ENCODE results near the gene DUSP7. TPM values are rescaled to one million over a fixed set of nuclear protein-coding genes. Genes with fewer than 3 reads are reported as not detected.

Gene DUSP7
- total and polyA plus RNA-seq, 5 experiments from 2014 or later: 1.8 to 29.0 (median 4.6) TPM

DNA sequence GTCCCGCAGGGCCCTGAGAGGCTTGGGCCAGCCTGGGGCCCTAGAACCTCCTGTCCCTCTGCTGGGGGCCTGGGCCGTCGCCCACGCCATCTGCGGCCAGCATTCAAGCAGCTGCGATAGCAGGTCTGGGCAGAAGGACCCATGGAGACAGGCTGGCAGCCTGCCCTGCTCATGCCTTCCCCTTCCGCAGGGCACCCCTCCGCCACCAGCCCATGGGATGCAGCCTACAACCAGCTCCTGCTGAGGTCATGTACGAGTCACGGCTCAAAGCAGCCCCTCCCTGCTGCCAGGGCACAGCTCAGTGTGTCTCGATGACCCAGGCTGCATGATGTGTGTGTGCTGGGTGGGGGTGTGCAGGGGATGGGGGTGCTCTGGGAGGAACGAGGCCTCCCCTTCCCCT is 27.8 kb downstream of the DUSP7 start:
- ATAC-seq: no peak
- no peak for DNase-seq
- Mint-ChIP-seq H3K27me3 (no peaks in the 10 kb centered on the region), H3K4me3 (no peak overlapping the region), H3K4me1 (peaks cover 0 to 5% (median 2%) of the 10 kb centered on the region in 4 donors), H3K27ac (peak overlapping the region in 1 of 10 donors; percentile 40), H3K36me3 (no peaks in the 10 kb centered on the region), H3K9me3 (no peaks in the 10 kb centered on the region)
- POLR2A ChIA-PET: interaction anchor here (0.6 kb wide), 2 partner anchors 36 to 126 kb away, joined by 3 read pairs; partner anchors contain the start of gene POC1A

DNA sequence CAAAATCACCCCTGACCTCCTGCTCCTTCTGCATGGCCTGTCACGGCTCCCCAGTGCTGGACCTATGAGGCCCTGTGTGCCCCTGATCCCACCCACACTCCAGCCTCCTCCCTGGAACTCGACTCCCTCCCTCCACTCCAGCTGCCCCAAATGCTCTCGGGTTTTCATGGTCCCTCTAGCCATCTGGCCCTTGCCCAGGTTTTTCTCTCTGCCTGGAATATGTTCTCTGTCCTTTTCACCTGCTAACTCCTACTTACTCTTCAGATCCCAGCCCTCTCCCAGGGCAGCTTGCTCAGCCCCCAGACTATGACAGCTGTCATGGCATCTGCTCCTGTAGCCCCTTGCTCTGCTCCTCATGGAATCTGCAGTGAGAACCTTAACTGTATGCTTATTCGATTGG is 30.3 kb downstream of the DUSP7 start:
- POLR2A ChIA-PET: no interaction called here
- no peaks in the 10 kb centered on the region for H3K27me3 Mint-ChIP-seq
- ATAC-seq: no peak

DNA sequence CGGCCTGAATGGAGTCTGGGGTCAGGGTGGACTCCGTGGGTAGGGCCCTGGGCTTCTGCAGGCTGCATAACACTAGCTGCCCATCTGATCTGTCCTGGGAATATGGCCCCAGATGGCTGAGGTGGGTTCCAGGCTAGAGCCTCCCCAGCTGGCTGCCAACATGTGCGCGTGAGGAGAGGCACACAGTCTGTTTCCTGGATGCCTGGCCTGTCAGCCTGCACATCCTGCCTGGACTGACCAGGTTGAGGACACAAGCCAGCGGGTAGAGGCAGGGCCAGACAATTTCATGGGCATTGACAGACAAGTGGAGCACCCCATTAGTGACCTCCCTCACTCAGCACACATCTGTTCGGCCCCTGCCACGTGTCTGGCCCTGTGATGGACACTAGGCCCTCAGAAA is 30.9 kb downstream of the DUSP7 start:
- Mint-ChIP-seq H3K36me3 (no peaks in the 10 kb centered on the region), H3K27me3 (no peaks in the 10 kb centered on the region), H3K27ac (no peak overlapping the region), H3K4me1 (peaks cover 0 to 7% (median 2%) of the 10 kb centered on the region in 4 donors), H3K4me3 (no peak overlapping the region), H3K9me3 (no peaks in the 10 kb centered on the region)
- no peak for ATAC-seq
- POLR2A ChIA-PET: no interaction called here
- DNase-seq: no peak

More for the DNA sequence above, 30.3 kb downstream of the DUSP7 start:
- H3K36me3 Mint-ChIP-seq: no peaks in the 10 kb centered on the region
- H3K4me1 Mint-ChIP-seq: peaks cover 0 to 7% (median 2%) of the 10 kb centered on the region in 4 donors
- H3K27ac Mint-ChIP-seq: peak overlapping the region in 4 of 10 donors; percentile 6 to 78 (median 47)
- H3K4me3 Mint-ChIP-seq: no peak overlapping the region
- no peaks in the 10 kb centered on the region for H3K9me3 Mint-ChIP-seq
- no peak for DNase-seq

DNA sequence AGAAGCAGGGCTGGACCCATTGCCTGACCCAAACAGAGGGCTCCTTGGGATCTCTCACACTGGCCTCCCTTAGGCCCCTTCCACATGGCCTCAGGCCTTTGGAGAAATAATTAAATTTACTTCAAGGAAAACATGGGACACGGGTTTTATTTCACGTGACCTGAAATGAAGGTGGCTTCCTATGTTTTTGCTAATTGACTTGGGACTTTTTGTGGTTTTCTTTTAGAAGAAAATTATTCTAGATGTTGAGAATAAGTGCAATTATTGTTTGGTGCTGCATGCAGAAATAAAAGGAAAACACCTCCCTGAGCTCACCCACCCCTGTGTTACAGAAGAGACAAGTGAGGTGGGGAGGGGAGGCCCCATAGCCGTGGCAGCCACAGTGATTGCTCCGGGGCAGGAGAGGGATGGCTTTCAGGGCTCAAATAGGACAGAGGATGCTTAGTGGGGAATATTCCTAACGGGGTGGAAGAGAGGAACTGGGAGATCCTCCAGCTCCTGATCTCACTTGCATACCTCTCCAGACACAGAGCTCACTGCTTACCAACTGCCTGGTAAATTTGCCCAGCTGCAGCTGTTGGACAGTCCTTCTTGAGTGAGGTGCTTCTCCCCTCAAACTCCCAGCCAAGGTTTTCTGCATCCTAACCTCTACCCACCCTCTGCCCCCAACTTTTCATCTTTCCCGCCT is 31.5 kb downstream of the DUSP7 start:
- H3K9me3 Mint-ChIP-seq: no peaks in the 10 kb centered on the region
- no peaks in the 10 kb centered on the region for H3K36me3 Mint-ChIP-seq
- DNase-seq (no peak), ATAC-seq (no peak)
- H3K4me1 Mint-ChIP-seq: peaks cover 0 to 5% (median 2%) of the 10 kb centered on the region in 4 donors
- H3K4me3 Mint-ChIP-seq: no peak overlapping the region
- H3K27me3 Mint-ChIP-seq: no peaks in the 10 kb centered on the region
- POLR2A ChIA-PET: no interaction called here
- peak overlapping the region in 1 of 10 donors; percentile 67 for H3K27ac Mint-ChIP-seq

DNA sequence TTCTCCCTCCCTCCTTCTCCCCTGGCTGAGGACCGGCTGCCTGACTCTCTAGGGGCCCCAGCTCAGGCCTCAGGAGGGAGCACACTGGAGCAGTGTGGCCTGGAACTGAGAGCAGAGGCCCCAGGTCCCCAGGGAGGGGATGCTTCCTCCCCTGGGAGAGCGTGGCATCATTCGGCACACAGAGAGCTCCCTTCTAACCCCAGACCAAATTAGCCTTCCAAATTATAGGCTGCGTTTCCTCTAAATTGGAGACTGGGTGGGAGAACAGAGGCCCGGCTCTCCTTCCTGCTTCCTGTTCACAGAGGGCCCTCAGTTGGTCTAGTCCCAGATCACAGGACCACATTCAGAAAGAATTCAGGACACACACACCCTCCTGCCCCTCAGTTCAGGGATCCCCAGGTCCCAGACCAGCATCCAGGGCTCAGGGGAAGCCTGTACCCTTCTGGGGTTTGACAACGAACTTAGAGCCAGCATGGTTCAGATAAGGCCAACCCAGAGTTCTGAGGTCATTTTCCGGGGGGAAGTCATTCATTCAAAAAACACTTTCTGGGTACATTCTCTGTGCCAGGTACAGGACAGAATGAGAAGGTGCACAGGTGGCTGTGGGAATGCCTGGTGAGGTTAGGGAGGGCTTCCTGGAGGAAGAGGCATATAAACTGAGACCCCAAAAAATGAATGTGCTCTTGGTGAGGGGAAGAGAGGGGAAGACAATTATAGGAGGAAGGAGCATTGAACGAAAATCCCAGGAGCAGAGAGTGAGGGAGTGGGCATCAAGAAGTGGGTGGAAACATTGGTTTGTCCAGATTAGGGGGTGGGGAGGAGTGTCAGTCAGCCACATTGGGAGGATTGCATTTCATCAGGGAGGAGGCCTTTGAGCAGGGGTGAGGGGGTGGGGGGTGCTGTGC is 32.3 kb downstream of the DUSP7 start:
- DNase-seq (no peak), ATAC-seq (no peak)
- Mint-ChIP-seq H3K27ac (peak overlapping the region in 2 of 10 donors; percentile 31 to 67), H3K36me3 (no peaks in the 10 kb centered on the region), H3K4me3 (no peak overlapping the region), H3K4me1 (peaks cover 0 to 5% (median 2%) of the 10 kb centered on the region in 4 donors), H3K9me3 (no peaks in the 10 kb centered on the region), H3K27me3 (no peaks in the 10 kb centered on the region)
- POLR2A ChIA-PET: no interaction called here

DNA sequence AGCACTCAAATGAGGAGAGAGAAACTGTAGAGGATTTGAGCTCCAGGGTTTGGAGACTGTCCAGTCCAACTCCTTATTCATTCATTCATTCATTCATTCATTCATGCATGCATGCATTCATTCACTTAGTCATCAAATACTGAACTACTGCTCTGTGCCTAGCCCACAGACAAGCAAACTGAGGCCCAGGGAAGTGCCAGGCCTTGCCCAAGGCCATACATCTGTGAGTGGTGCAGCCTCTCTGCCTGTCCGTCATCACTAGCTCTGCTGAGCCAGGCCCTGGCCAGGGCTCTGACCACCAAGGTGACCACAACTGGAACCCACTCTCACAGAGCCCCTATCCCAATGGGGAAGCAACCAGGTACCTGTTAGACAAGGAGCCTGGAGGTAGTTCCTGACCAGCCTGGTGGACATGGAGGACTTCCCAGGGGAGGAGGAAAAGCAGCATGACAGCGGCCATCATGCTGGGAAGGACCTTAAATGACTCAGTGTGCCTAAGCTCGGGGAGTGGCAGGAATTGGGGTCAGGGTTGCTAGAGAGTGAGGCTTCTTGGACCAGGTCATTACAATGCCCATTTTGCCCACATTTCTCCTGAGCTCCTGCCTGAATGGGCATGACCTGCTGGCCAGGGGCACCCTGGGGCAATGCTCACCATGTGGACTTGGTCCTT is 33.1 kb downstream of the DUSP7 start:
- H3K4me3 Mint-ChIP-seq: no peak overlapping the region
- H3K27ac Mint-ChIP-seq: peak overlapping the region in 3 of 10 donors; percentile 11 to 61 (median 31)
- peaks cover 0 to 5% (median 2%) of the 10 kb centered on the region in 4 donors for H3K4me1 Mint-ChIP-seq
- POLR2A ChIA-PET: no interaction called here
- no peak for DNase-seq
- no peak for ATAC-seq
- H3K27me3 Mint-ChIP-seq: no peaks in the 10 kb centered on the region
- H3K9me3 Mint-ChIP-seq: no peaks in the 10 kb centered on the region
- no peaks in the 10 kb centered on the region for H3K36me3 Mint-ChIP-seq

DNA sequence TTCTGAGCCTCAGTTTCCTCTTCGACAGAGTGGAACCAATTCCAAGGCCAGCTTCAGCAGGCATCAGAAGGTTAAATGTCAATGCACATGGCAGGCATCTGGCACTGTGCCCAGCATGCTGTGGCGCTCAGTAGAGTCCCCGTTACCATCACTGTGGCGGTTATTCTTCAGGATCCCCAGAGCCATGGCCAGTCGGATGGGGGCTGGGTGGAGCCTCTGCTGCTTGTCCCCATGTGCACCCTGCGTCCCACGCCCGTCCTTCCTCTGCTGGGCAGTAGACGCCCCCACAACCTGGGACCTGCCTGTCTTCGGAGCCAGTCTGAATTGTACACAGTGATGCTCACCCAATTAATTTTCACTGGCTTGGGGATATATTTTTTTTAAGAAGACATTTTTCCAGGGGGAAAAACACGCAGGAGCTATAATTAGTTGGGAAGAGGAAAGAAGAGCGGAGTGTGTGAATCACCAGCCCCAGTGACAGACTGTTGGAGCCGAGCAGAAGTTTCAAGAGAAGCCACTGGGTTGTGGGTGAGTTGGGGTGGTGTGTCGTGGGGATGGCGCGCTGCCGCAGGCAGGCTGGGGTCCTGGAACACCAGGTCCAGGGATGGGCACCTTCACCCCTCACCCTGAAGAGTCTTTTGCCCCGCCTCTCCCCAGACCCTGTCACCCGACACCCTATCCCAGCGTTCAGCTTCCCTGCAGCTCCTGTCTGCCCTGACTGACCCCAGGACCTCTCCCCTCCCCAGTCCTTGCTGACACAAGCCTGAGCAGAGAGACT is 33.9 kb downstream of the DUSP7 start:
- Mint-ChIP-seq H3K27ac (no peak overlapping the region), H3K4me1 (peaks cover 0 to 5% (median 2%) of the 10 kb centered on the region in 4 donors), H3K27me3 (no peaks in the 10 kb centered on the region), H3K36me3 (no peaks in the 10 kb centered on the region), H3K9me3 (no peaks in the 10 kb centered on the region), H3K4me3 (no peak overlapping the region)
- POLR2A ChIA-PET: no interaction called here
- no peak for DNase-seq
- ATAC-seq: no peak

DNA sequence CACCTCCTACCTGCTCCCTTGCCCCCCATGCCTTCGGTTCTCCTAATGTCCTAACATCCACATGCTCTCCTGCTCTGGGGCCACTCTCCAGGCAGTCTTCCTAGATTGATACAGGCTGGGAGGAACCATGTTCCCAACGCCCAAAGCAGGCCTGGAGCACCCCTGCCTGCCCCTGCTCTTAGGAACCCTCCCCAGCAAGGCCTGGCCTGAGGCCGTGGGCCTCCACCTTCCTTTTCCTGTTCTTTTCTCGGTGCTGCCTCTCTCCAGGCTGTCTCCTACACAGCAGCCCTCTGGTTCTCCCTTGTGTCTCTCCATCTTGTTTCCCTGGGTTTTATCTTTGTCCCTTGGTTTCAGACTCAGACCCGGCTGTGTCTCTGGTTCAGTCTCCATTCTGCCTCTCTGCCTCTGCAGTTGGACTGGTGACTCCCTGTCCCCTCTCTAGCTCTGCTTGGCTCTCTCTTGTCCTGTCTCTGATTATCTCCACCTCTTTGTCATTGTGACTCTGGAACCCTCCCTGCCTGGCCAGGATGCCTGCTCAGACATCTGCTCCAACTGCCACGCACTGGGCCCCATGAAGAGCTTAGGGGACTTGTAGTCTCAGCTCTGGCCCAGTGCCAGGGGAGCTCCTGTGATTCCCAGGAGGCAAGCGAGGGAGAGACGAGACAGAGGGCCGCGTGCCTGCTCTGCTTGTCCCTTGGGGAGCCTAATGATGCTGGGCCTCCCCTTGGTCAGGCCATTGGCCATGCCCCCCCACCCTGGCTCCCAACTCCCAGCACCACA is 34.7 kb downstream of the DUSP7 start:
- Mint-ChIP-seq H3K27ac (peak overlapping the region in 1 of 10 donors; percentile 60), H3K4me3 (no peak overlapping the region), H3K9me3 (no peaks in the 10 kb centered on the region), H3K36me3 (no peaks in the 10 kb centered on the region), H3K4me1 (peaks cover 0 to 5% (median 2%) of the 10 kb centered on the region in 4 donors), H3K27me3 (no peaks in the 10 kb centered on the region)
- POLR2A ChIA-PET: no interaction called here
- ATAC-seq: no peak
- no peak for DNase-seq

DNA sequence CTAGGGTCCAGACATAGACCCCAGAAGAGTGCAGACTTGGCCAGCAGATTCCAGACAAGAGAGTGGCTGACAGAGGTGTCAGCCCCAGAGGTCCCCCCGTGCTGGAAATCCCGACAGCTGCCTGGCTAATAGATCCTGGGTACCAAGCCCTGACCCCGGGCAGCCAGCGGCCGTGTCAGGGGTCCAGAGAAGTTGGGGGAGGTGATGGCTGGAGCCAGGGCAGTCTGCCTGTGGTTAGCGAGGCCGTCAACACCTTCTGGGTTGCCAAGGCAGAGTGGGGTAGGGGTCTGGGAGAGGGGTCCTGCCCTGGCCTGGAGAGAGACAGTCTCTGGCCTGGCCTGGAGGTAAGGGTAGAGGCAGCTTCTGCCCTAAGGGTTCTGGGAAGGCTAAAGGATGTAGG is 35.6 kb downstream of the DUSP7 start:
- no peak for ATAC-seq
- Mint-ChIP-seq H3K9me3 (no peaks in the 10 kb centered on the region), H3K36me3 (no peaks in the 10 kb centered on the region), H3K27ac (no peak overlapping the region), H3K27me3 (no peaks in the 10 kb centered on the region), H3K4me3 (no peak overlapping the region), H3K4me1 (peaks cover 0 to 5% (median under 1%) of the 10 kb centered on the region in 4 donors)
- DNase-seq: no peak
- POLR2A ChIA-PET: no interaction called here

DNA sequence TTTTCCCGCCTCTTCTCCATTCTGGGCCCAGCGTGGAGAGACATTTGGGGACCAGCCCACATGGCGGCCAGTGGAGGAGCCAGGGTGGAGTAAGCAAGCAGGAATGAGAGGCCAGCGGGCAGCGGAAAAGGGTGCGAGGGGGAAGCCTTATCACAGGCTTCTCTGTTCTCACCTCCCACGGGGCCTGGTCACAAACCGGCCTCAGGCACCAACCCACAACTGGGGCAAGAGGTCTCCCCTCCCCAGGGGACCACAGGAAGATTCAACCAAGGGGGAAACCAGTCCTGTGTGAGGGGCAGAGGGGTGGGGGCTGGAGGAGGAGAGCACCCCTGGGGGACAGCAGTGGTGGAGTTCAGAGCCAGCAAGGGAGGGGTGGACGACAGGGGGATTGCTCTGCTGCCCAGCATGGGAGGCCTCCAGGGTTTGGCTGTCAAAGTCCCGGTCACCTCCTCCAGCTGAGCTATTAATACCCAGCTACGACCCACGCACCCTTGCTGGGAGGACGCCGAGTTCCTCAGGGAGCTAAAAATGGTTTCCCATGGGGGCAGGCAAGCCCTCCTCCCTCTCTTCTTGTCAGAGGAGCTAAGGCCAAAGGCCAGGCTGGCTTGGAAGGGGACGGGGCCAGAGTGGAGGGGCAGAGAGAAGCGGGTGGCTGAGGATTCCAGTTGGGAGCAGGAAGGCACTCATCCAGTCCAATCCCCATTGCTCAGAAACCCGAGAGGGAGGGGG is 36.9 kb downstream of the DUSP7 start:
- Mint-ChIP-seq H3K9me3 (no peaks in the 10 kb centered on the region), H3K36me3 (no peaks in the 10 kb centered on the region), H3K4me3 (no peak overlapping the region), H3K4me1 (peaks cover 0 to 5% (median under 1%) of the 10 kb centered on the region in 4 donors), H3K27ac (no peak overlapping the region), H3K27me3 (no peaks in the 10 kb centered on the region)
- DNase-seq (no peak), ATAC-seq (no peak)
- POLR2A ChIA-PET: interaction anchor here (0.6 kb wide), 1 partner anchor 8 kb away, joined by 5 read pairs; no protein-coding TSS in a partner anchor

DNA sequence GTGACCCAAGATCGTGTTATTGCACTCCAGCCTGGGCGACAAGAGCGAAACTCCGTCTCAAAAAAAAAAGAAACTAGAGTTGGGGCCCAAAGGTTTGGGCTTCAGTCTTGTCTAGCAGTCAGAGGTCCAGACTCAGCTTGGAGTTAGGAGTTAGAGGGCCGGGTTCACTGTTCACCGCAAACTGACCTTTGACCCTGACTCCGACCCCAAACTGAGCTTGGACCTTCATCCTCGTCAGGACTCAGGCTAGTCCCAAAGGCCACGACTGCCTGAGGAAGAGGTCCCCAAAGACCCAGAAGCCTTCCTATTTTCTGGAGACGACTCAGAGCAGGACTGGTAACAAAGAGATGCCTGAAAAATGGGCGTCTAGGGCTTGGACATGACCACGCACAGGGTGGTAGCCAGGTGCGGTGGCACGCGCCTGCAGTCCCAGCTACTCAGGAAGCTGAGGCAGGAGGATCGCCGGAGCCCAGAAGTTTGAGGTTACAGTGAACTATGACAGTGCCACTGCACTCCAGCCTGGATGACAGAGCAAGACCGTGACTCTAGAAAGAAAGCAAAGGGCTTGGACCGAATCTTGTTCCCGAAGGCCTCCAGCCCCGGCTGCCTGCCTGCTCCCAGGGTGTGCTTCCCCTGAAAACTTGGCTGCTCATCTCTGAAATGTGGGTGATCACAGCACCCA is 37.9 kb downstream of the DUSP7 start:
- POLR2A ChIA-PET: no interaction called here
- Mint-ChIP-seq H3K36me3 (no peaks in the 10 kb centered on the region), H3K4me1 (peaks cover 0 to 2% (median 0%) of the 10 kb centered on the region in 4 donors), H3K9me3 (no peaks in the 10 kb centered on the region), H3K4me3 (no peak overlapping the region), H3K27ac (no peak overlapping the region), H3K27me3 (no peaks in the 10 kb centered on the region)
- ATAC-seq (no peak), DNase-seq (no peak)

All from naive thymus-derived CD8-positive, alpha-beta T cell (primary cell).